Activated B cell treated with CpG ODN at 0.5 μM for 24 hours (primary cell): ENCODE results near the gene LIX1L. TPM values are rescaled to one million over a fixed set of nuclear protein-coding genes. Genes with fewer than 3 reads are reported as not detected.

ENCODE experiments used
- ATAC-seq: fragments of 200-7000 bp; cut with Tn5 transposase; one replicate; pipeline ENCODE4 v1.10.0; 2021; ENCODE audit warnings: low read depth, mild to moderate bottlenecking, moderate library complexity
- CTCF ChIA-PET: fragments of 350-600 bp; sonication (Branson Sonifier 250); formaldehyde crosslinking; loops from one replicate; lab custom pipeline; 2021; ENCODE audit warnings: antibody characterized with exemption; lab: Charles Lee
- POLR2A ChIA-PET: fragments of 350-600 bp; sonication (Branson Sonifier 250); formaldehyde crosslinking; loops from one replicate; lab custom pipeline; 2021; ENCODE audit warnings: antibody characterized with exemption; lab: Charles Lee
- DNase-seq: peaks from one replicate; pipeline ENCODE4 v3.0.0; 2022
- H3K27ac Mint-ChIP-seq: one replicate; pipeline ENCODE4 v1.8.0; 2020; ENCODE audit warnings: mixed read lengths
- H3K27me3 Mint-ChIP-seq: one replicate; pipeline ENCODE4 v1.8.0; 2021; ENCODE audit warnings: mixed read lengths
- H3K36me3 Mint-ChIP-seq: one replicate; pipeline ENCODE4 v1.8.0; 2021; ENCODE audit warnings: low read depth, mixed read lengths
- H3K4me1 Mint-ChIP-seq: one replicate; pipeline ENCODE4 v1.8.0; 2021; ENCODE audit warnings: mixed read lengths
- H3K4me3 Mint-ChIP-seq: one replicate; pipeline ENCODE4 v1.8.0; 2020; ENCODE audit warnings: mild to moderate bottlenecking, mixed read lengths
- H3K9me3 Mint-ChIP-seq: one replicate; pipeline ENCODE4 v1.8.0; 2020; ENCODE audit warnings: mixed read lengths
- intact Hi-C: fragments of 100-400 bp; cut with micrococcal nuclease; formaldehyde crosslinking; loops from one replicate; pipeline ENCODE4 v1.15.1; 2024
- total RNA-seq: library from RNA; stranded (reverse); gene quantifications from 2 replicates; pipeline ENCODE4 v1.2.3, GENCODE V29; 2022
- TF ChIP-seq, protein P1 (sequence below): fragments of 200-600 bp; IDR thresholded peaks from one replicate; pipeline ENCODE4 v1.8.0; 2022; ENCODE audit warnings: antibody characterized with exemption, mild to moderate bottlenecking

LIX1L gene
- total RNA-seq, 1 donor from 2014 or later, result 31.7 TPM

DNA sequence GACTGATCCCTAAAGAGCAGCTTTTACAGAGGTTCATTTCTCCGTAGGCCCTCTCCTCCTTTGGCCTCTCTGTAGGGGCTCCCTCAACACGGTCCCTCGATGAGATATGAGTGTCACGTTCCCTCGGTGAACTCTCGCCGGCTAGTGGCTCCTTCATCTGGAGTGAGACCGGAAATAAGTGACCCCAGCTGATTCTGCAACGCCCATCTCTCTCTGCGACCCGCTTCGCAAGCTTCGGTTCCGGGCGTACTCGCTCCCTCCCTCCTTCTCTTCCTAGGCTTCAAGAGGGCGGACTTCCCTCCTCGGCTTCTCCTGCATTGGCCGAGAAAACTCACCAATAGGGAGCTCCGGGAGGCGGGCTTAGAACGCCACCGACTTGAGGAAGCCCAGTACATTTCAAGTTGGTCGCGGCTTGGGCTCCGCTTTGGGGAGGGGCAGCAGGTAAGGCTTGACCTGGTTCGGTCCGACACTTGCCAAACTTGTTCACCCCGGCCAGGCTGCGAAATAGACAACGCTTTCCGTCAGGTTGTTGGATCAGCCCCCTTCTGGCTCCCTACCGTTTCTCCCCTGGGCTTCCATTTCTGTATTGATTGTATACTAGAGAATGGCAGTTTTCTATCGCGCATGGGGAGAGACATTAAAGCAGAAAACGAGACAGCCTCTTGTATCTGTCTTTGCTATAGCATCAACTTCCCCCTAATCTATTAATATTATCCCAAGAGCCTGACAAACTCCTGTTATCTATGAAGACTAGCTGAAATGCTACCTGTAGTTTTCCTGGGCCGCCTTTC lies 6.7 kb upstream of the LIX1L start, which contains the start of the genes ANKRD34A and POLR3GL:
TSS of gene ANKRD34A (minus strand) at position 248 of the 791 bp plus-strand sequence. CDS start 2,816 bp downstream, outside the sequence.
TSS of gene POLR3GL (plus strand) at position 363 of the 791 bp plus-strand sequence. CDS start 10,176 bp downstream, outside the sequence.
- Mint-ChIP-seq H3K4me1 (peaks cover 49% of the 10 kb centered on the region), H3K36me3 (peaks cover 16% of the 10 kb centered on the region), H3K4me3 (peak within 1 kb of the TSS; percentile 97), H3K27me3 (no peaks in the 10 kb centered on the region), H3K27ac (peak within 1 kb of the TSS; percentile 96), H3K9me3 (peaks cover 2% of the 10 kb centered on the region)
- ChIA-PET CTCF (interaction anchor here (1.0 to 2.5 kb wide), 13 partner anchors 12 to 119 kb away, joined by 3 to 26 read pairs (median 5); partner anchors contain the start of genes ITGA10, NUDT17, PEX11B and RBM8A), POLR2A (interaction anchor here (0.7 to 5.1 kb wide), 29 partner anchors 8 to 141 kb away, joined by 3 to 128 read pairs (median 6); partner anchors contain the start of genes ANKRD35, NUDT17, PEX11B and PIAS3)
- intact Hi-C loops, result loop anchor here (2.0 to 5.0 kb wide), 3 partner anchors 14 to 38 kb away; partner anchors contain the start of genes RBM8A and TXNIP
- peak; percentile 88 for ATAC-seq
- DNase-seq, result peak; percentile 78
- TF ChIP-seq, protein P1, sequence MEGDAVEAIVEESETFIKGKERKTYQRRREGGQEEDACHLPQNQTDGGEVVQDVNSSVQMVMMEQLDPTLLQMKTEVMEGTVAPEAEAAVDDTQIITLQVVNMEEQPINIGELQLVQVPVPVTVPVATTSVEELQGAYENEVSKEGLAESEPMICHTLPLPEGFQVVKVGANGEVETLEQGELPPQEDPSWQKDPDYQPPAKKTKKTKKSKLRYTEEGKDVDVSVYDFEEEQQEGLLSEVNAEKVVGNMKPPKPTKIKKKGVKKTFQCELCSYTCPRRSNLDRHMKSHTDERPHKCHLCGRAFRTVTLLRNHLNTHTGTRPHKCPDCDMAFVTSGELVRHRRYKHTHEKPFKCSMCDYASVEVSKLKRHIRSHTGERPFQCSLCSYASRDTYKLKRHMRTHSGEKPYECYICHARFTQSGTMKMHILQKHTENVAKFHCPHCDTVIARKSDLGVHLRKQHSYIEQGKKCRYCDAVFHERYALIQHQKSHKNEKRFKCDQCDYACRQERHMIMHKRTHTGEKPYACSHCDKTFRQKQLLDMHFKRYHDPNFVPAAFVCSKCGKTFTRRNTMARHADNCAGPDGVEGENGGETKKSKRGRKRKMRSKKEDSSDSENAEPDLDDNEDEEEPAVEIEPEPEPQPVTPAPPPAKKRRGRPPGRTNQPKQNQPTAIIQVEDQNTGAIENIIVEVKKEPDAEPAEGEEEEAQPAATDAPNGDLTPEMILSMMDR, result no peak

DNA sequence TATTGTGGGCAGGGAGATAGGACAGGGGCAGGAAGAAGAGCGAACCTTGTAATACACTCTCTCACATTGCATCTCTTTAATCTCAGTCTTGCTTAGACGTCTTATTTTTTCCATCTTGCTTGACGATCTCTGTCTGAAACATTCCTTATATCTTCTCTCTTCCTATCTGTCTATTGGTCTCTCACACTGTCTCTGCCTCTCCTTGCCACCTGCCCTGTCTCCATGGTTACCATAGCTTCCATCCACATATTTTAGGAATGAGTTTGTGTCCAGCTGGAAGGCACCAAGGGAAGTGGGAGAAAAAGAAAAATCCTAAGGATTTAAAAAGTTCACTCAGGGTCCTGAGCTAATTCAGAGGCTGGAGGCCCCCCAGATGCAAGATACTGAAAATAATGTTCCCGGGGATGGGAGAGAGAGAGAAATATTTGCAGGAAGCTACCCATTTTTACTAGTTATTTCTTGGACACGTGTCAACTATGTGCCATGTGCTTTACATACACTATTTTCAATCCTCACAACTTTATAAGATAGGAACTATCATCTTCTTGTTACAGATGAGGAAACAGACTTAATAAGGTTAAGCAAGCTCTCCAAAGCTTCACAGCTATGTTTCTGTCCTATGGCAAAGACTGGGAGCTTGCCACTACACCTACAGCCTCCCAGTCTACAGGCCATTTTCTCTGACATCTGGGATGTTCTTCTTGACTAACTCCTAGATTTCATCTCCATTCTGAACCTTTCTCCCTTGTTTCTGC lies 5.6 kb upstream of the LIX1L start:
- Mint-ChIP-seq H3K27me3 (no peaks in the 10 kb centered on the region), H3K36me3 (peaks cover 14% of the 10 kb centered on the region), H3K4me3 (peak overlapping the region; percentile 97), H3K4me1 (peaks cover 57% of the 10 kb centered on the region), H3K9me3 (peaks cover 2% of the 10 kb centered on the region), H3K27ac (peak overlapping the region; percentile 96)
- DNase-seq (no peak), ATAC-seq (no peak)
- intact Hi-C loops, result loop anchor here (1.0 to 5.0 kb wide), 4 partner anchors 15 to 104 kb away; partner anchors contain the start of genes PIAS3, RBM8A and TXNIP
- TF ChIP-seq, protein P1, result no peak
- POLR2A ChIA-PET, result interaction anchor here (0.6 to 5.1 kb wide), 17 partner anchors 10 to 139 kb away, joined by 3 to 128 read pairs (median 9); partner anchors contain the start of genes ANKRD35, NUDT17, PEX11B and PIAS3
- CTCF ChIA-PET, result interaction anchor here (1.0 to 2.5 kb wide), 12 partner anchors 14 to 243 kb away, joined by 3 to 26 read pairs (median 4); partner anchors contain the start of genes ITGA10, NUDT17, PEX11B and RBM8A

DNA sequence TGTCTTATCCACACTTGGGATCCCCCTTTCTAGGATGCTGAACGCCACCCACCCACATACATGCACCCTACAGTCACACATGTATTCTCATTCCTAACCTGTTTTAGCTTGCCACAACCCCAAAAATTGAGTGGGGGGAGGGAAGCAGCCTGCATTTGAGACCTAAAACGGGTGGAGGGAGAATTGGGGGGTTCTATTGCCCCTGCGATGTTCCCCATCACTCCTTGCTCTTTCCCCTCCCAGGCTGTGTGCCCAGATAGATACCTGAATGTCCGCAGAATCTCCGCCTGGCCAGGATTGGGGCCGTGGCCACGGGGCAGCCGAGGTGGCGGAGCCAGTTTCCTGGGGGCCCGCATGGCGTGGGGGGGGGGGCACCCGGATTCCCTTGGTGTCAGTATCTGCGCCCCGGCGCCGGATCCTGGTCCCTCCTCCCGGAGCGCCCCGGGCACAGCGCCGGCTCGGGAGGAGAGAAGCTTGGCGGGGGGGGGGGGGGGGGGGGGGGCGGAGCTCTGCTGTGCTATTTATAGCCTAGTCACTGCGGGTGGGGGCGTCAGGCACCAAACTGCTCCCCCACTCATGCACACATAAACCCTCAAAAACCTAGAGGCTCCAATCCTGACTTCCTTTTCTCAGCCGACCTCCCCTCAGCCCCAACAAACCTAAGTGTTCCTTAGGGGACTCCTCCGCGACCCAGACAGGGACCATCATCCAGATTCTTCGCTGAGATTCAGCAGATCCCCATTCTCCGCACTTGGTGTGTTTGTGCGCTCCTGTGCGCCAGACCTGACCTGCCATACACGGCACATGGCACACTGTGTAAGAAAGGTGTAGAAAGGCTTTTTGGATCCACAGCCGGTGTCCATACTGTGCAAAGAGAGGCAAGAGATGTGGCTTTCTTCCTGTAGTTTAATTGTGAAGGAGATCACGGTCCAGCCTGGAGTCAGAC lies 4.6 kb upstream of the LIX1L start:
- Mint-ChIP-seq H3K27ac (peak overlapping the region; percentile 96), H3K9me3 (no peaks in the 10 kb centered on the region), H3K4me3 (peak overlapping the region; percentile 97), H3K27me3 (no peaks in the 10 kb centered on the region), H3K36me3 (peaks cover 10% of the 10 kb centered on the region), H3K4me1 (peaks cover 61% of the 10 kb centered on the region)
- intact Hi-C loops, result loop anchor here (1.0 to 5.0 kb wide), 2 partner anchors 35 to 103 kb away; partner anchors contain the start of genes PIAS3 and TXNIP
- ChIA-PET POLR2A (interaction anchor here (0.5 to 5.1 kb wide), 14 partner anchors 17 to 117 kb away, joined by 3 to 128 read pairs (median 8); partner anchors contain the start of genes NUDT17, PEX11B, PIAS3 and RBM8A), CTCF (interaction anchor here (1.4 to 2.4 kb wide), 3 partner anchors 35 to 70 kb away, joined by 4 to 10 read pairs (median 5); partner anchors contain the start of gene RBM8A)
- ATAC-seq (no peak), DNase-seq (peak; percentile 30)
- TF ChIP-seq, protein P1, result no peak
